T-helper 2 cell (primary cell): ENCODE measurements around the gene SPACA9.

Experiments
- DNase-seq, 5 experiments: peaks; one replicate each; pipeline versions ENCODE4 v3.0.0 to v3.0.0-alpha.2; 2012 to 2022

The SPACA9 gene

DNA sequence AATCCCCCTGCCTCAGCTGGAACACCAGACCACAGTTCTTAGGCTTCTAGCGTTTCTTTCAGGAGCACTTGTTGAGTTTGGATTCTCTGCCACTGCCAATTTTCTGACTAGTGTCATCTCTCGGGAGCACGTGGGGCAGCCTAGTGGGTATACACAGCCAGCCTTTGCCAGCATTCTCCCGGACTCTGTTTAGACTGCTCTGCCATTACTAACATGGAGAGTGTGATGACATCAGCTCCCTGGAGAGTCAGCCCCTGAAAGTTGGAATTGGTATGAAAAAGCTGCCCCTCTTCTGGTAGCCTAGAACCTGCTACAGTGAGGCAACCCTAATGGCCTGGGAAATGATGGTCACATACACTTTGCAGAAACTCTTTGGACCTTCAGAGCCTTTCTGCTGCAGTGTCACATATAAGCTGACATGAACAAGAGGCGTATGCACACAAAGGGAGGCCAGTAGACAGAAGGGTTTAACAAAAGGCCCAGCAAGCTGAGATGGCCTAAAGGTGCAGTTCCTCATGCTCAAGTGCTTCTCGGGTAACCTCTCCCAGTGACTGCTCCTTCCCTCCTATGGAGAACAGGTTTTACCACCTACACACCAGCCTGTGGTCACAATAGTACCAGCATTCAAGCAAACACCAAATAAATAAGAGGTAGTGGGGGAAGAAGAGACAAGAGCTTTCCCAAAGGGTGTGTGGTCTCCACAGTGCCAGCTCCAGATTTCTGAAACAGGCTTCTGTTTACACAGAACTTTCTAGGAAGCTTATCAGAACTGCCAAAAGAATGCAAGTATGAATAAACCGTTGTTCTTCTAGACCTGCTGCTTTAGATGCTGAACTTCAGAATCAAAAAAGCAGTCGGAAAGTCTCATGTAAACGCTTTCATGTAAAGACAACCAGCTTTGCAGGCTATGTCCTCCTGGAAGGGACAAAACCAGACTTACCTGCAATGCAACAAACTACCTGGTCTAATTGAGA, 16.5 kb downstream of the SPACA9 start:
- no peak for DNase-seq

DNA sequence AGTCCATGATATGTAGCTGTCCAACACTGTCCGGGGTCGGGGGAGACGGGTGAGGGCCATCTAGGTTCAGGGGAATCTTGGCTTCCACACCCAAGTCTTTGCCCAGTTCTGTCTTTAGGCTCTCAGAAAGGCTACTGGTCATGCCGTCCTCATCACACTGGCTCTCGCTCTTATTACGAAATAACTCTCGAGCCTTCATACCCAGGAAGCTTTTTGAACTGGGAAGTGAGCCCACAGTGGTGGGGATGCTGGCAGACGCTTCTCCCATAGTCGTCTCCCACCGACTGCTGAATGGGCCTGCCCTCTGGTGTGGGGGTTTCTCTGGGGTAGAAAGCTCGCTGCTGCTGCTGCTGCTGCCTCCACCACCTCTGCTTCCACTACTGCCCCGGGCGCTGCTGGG, 17.6 kb downstream of the SPACA9 start:
- DNase-seq, result no peak

DNA sequence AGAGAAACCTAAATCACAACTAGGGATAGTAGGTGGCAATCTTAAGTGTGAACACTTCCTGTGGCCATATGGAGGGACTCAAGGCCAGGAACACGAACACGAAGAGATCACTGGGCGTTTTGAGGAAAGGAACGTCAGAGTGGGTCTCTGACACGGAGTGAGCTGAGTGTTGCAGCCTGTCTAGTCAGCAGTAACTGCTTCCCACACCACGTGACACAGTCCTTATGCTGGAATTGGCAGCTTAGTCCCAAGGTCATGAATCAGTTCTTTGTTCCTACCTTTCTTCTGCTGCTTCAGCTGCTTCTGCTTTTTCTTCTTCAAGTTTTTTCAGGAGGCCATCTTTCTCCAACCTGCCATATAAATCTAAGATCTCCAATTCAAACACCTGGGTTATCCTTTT, 18.2 kb downstream of the SPACA9 start:
- DNase-seq, result no peak

DNA sequence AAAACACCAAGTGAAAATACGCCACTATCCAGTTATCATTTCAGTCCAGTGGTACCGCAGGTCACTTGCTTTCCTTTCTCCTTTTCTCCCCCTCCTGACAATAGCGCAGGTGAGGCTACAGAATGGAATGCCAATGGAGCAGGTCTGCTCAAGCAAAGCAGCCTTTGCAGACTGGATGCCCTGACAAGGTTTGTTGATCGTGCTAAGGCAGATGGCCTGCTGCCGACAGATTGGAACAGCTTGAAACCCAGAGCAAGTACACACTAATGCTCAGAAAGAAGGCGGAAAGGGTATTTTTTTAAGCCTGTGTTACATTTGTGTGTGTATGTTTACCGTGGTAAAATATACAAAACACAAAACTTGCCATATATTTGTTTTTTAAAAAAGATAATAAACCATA, 19.4 kb downstream of the SPACA9 start:
- no peak for DNase-seq

DNA sequence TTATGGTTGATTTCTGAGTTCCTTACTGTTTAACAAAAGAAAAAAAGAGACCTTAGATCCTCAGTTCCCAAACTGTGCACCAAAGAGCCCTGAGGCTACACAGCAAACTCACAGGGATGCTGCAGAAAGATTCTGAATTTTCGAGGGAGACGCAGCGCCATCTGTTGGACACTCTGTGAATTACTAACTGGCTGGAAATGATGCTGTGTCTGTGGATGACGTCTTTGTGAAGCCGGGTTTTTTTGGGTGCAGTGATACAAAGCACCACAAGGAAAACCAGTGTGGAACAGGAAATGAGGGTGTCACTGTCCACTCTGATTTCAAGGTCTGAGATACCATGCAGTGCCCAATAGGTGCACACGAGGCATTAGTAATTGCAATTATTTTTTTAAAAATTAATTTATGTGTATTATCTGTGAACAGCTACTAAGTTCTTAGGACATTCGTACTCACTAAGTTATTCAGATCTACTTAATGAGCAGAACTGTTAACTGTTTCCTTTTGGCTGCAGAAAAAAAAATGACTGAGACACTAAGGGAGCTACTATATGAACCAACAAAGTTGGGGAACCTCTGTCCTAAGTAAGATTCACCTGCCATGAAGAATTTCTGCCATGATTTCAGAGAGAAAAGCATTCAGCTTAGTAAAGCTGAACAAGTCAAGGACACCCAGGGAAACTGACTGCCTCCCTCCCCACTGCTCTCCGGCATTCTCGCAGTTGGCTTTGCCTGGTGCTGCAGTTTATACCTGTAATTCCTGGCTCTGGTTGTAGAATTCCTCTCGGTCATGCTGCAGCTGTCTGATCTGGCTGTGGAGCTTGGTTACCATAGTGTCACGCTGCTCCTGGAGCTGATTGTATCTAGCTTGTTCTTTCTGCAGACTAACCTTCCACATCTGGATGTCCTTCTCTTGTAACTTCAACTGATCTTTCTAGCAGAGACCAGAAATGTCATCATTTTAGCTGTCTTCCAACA, 23.4 kb downstream of the SPACA9 start:
- peak; percentile 35 to 83 (median 64) for DNase-seq

DNA sequence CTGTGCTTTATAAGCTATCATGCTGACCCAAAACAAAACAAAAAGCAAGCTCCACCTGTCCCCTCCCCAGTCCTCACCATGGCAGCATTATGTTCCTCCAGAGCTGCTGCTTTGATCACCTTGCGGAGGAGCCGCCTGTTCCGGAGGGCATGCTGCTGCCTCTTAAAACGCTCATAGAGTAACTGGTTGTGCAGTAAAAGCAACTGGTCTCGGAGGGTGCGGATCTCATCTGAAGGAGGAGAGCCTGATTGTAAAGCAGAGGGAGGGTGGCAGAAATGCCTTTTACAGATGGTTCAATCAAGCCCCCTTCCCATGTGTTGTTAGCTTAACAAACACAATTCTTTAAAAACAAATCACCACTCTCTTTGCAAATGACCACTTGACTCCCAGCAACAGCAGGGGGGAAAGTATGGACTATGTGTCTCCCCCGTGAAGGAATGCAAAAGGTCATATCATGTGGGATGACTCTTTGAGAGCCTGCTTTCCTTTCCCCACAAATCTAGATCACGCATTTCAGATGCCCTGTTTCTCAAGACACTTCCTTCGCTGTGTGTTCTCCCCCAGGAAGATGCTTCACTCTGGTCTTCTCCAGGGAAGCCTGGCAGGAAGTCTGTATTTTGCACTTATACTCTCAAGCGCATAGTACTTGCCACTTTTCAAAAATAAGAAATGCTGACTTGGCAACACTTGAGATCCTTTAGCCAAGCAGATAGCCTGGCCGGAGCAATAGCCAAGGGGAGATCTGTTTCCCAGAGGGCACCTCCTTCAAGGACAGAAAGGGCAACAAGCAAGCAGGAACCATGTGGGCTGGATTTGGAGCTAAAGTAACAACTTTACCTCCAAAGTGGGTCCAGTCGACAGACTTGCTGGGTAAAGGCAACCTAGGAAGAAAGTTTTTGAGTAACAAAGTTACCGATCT, 25.1 kb downstream of the SPACA9 start:
- DNase-seq, result no peak

DNA sequence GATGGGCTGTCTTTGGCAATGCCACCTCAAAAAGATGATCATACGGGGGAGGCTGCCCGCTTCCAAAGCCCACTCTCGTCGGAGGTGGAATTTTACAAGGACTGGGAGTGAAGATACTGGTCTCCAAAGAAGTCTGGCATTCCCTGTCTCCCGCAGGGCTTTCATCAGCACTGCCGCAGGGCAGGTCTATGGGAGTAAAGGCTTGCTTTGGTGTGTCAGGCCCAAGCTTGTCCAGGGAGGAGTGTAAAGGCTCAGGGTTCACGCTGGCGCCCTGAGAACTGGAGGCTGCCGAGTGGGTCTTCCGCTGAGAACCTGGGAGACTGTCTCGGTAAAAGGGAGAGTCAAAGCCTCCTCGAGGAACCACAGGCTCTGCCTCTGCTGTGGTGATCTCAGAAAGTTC, 27.0 kb downstream of the SPACA9 start:
- no peak for DNase-seq

DNA sequence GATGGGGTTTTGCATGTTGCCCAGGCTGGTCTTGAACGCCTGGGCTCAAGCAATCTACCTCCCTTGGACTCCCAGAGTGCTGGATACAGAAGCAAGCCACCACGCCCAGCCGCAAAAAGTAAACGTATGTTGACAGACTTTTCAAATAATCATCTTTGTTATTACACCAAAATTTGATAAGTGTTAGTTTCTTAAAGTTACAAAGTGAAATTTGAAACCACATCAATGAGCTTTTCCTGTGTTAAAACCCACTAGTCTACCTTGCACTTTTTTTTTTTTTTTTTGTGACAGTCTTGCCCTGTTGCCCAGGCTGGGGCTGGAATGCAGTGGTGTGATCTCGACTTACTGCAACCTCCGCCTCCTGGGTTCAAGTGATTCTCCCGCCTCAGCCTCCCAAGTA, 29.9 kb downstream of the SPACA9 start:
- peak in 2 of 5 experiments; percentile 38 to 74 for DNase-seq

DNA sequence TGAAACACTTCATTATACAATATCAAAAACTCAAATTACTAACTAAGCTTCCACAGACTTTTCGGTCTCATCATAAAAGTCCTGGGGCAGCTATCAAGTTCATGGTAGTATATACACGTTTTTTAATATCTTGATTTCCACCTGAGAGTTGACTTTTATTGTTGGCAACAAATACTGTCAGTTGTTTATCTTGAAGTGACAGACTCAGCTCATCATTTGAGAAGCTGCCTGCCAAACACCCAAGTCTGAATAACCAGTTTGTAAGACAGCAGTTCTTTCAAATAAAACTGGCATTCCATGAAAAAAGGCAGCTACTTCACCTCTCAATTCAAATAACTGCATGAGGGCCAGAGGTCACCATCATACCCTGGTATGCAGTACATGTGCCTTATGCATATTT, 30.6 kb downstream of the SPACA9 start:
- no peak for DNase-seq

DNA sequence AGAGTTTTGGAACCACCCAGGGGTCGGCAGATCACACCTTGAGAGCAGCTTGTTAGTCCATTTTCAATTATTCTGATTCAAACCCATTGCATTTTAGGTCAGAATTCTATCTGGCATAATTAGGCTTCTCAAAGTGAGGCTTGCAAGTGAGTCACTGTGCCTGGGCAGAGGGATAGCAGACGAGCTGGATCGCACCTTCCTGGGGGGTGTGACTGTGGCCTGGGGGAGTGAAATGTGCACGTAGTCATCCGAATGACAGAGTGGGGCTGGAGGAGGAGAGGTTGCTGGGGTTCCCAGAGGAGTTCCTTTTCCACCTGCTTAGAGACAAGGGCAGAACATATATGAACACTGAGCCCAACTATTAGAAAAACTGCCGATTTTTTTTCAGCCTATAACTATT, 31.7 kb downstream of the SPACA9 start:
- no peak for DNase-seq

DNA sequence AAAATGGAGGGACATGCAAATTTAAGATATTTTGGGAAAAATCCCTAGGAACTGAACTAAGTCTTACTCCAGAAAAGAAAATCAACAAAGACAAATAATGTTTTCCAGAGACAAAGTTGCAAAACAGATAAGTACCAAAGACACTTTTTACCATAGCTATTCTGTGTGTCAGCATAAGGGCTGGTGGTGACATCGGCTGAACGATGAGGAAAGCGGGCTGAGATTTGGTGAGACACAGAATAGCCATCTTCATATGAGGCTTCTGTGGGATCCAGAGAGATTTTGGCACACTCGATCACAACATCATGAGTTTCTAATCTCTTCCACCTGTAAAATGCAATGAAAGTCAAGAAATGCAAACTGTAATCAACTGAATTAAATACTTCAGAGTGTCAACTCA, 33.4 kb downstream of the SPACA9 start:
- no peak for DNase-seq

DNA sequence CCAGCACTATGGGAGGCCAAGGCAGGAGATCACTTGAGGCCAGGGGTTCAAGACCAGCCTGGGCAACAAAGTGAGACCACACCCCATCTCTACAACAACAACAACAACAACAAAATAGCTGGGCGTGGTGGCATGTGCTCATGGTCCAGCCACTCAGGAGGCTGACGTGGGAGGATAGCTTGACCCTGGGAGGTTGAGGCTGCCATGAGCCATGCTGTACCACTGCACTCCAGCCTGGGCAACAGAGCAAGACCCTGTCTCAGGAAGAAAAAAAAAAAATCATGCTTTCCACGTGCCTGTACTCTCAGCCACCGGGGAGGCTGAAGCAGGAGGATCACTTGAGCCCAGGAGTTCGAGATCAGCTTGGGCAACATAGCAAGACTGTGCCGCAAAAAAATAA, 36.2 kb downstream of the SPACA9 start:
- DNase-seq, result no peak

DNA sequence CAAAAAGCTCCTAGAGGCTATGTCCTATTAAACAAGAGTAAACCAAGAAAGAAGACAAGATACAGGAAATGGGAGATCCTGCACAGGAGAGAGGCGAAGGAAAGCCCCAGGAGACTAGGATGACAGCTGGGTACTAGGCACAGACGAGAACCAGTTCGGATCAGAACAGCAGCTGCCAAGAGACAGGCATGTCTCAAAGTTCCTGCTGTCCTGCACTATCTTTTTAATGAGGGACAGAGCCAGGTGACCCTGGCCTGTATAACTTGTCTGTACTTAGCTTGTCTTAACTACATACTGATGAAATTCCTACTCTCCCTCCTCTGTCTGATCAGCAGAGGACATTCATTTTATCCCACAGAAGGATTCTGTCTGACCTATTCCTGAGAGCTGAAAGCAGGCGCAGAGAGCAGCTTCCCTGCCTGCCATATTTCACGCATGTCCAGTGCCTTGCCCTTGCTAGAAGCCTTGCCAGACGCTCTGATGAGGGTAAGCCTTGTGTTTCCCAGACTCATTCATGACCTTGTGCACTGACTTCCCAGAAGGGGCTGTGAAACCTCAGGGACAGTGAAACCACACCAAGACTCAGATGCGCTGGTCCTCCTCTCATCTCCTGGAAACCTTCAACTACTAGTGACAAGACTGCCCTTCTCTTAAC, 41.0 kb downstream of the SPACA9 start:
- no peak for DNase-seq

DNA sequence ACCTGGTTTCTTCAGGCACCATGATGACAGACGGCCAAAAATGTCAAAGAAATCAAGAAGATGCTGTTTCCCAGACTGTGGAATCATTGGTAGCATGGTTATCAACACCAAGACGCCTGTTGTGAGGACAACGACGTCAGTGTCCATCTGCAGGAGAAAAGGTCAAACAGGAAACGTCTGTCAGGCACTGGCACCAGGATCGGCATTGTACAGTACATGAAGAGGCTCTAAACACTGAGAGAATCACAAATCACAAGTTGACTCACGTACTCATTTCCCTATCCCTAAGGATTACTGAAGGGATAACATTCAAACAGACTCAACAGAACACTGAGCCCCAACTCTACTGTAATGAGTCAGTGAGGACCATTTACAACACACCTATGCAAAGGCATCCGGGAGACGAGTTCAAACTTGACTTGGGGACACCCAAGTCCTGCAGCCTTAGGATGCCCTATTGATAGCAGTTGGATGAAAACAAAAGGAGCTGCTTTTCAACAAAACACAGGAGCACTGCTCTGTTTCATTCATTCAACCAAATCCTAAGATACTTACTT, 44.7 kb downstream of the SPACA9 start:
- DNase-seq, result no peak

DNA sequence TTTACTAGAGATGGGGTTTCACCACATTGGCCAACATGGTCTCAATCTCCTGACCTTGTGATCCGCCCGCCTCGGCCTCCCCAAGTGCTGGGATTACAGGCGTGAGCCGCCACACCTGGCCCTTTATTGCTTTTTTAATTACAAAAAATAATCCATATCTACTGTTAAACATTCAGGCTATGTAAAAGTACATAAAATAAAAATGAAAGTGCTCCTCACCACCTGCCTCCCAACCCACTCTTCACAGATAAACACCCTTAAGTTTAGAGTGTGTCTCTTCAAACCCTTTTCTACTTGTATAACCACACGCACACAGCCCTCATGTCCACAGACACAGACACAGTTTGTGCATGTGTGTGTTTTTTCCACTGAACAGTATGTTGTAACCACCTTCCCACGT, 49.0 kb downstream of the SPACA9 start:
- no peak for DNase-seq

DNA sequence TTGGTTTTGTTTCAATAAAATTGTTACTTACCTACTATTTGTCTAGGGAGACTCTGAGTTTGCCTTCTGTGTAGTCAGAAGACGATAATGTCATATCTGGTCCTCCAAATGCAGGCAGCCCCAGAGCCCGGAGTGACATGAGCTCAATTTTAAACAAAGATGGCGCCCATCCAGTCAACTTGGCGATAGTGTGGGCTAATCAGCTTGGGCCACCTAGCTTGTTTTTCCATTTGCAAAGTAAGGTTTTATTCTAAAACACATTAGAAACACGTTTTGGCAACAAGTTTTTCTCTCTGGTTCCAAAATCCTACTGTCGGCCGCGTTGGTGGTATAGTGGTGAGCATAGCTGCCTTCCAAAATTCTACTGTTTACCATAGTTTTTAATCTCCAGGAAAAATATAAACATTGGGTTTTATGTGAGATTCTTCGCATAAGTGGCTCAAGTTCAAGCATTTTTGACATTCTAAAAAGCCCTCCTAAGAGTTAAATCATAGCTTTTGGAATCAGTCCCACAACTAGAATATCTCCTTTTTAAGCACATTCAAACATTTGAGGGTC, 52.6 kb downstream of the SPACA9 start:
- DNase-seq, result no peak

DNA sequence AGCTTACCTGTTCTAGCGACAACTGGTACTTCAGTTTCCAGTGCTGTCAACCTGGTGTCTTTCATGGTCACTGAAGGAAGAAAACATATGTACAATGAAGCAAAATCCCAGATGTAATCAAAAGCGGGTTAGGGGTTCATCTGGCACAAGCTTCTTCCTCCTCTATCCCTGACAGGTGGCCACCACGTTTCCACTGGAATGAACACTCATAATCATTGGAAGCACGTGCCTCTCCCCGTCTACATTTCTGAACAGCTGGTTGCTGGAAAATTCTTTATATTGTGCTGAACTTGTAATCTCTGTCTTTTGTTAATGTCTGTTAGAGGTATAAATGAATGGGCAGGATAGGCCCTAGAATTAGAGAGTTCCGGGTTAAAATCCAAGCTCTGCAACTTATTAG, 56.3 kb downstream of the SPACA9 start:
- DNase-seq, result no peak

DNA sequence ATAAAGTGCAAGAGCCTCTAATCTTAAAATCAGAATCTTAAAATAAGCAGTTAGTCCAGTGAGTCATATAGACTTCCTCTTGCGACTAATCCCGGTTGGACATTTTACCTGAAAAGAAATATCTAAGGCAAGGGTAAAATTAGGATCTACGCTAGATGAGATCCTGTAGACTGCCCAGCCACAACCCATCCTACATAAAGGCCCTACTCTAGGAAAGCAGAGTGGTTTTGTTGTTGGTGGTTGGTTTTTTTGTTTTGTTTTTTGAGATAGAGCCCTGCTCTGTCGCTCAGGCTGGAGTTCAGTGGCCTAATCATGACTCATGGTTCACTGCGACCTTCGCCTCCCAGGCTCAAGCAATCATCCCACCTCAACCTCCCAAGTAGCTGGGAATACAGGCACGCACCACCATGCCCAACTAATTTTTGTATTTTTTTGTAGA, 58.8 kb downstream of the SPACA9 start:
- DNase-seq, result no peak

DNA sequence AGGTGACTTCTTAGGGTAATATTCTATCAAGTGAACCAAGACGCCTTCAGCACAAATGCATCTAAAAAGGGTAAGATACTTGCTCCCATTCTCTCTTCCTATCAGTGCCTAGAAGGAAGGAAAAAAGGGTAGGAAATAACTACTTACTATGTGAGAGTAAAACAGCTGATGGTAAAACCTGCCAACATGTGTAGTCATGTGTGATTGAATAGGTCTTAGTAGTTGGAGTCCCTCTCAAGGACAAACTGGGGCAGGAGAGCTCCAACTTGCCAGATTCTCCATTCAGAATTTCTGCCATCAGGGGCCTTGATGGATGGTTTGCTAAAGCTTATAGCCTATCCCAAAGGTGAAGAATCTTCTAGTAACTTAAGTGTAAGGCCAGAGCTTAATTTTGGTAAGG, 60.5 kb downstream of the SPACA9 start:
- DNase-seq, result no peak
